Myocyte (in vitro differentiated cells): ENCODE results near the gene TMEM101. TPM values are rescaled to one million over a fixed set of nuclear protein-coding genes. Genes with fewer than 3 reads are reported as not detected.
"Not testable (repeated sequence)": the region's sequence is repeated elsewhere in the genome, so short reads cannot be mapped to it uniquely, and the experiment has no call there.

Experiments
- DNase-seq: peaks from one replicate; pipeline ENCODE4 v3.0.0-alpha.2; 2012; ENCODE audit warnings: low read depth
- total RNA-seq: library from RNA; depleted of rRNA; stranded (reverse); fragments of >200 nt; gene quantifications from 2 replicates; pipeline ENCODE4 v1.2.3, GENCODE V29; 2014

TMEM101 gene
- total RNA-seq, 1 donor from 2014 or later: 40.6 TPM

DNA sequence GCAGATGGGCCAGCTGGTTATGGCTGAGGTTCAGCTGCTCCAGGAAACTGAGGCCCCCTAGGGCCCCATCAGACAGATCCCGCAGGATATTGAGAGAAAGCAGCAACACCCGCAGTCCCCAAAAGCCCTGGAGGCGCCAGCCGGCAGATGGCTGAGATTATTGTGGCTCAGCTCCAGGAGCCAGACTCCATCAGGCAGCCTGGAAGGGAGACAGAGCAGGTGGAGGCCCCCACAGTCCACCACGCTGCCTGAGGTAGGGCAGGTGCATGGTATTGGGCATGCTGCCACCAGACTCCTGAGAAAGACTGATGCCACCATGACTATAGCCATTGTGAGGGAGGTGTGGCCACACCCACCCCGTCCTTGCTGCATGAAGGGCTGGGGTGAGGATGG, 9.5 kb upstream of the TMEM101 start:
- DNase-seq: peak; percentile 78

DNA sequence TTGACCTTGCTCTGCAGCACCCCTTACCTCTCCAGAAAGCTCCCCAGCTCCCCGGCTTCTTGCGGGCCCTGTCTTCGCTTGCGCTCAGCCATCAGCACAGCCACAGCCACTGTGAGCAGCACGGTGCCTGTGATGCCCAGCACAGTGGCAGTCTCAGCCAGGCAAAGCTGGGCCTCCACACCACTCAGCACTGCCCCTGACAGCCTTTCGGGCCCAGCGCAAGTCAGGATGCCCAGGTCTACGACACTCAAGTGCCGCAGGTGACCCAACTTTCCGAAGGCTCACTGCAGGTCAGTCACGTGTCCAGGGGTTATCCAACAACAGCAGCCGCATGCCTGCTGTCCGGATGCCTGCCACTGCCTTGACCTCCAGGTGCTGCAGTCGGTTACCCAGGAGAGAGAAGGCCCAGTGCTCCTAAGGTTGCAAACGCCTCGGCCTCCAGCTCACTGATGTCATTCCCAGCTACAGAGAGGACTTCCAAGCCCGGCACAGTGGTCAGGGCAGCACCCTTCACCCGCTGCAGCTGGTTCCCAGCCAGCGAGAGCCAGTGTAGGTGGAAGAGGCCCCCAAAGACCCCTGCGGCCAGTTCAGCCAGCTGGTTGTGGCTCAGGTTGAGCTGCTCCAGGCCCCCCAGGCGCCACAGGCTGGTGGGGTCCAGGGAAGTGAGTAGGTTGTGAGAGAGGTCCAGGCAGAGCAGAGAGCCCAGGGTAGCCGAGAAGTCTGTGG, 8.9 kb upstream of the TMEM101 start:
- DNase-seq: no peak

DNA sequence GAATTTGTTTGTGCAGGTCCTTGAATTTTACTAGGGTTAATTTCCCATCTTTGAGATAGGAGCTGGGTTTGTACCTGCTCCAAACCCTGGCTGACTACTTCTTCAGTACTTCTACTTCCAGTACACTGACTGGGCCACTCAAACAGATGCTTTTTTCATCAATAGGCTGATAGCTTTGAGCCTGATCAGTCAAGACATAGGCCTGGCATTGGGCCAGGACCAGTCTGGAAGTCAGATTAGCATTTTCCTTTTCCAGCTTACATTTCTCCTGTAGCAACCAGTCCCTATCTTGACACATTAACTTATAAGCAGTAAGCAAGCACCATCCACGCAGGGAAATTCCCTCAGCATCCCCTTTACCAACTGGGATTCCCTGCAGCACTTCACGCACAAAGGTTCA, 7.5 kb upstream of the TMEM101 start:
- DNase-seq: no peak

DNA sequence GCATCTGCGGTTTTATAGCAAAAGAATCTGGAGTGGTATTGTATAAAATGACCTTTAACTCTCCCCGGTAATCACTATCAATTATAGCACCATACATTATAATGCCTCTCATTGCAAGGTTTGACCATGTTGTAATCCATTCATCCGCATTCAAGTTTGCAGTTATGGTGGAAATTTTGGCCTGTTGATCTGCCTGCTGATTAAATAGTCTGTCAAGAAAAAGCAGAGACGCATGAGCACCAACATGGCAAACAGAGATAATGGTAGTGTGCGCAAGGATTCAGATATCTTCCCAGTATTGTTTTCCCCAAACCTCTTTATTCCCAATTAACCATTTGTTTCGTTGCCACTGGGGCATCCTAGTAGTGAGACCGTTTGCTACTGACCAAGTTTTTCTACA, 6.5 kb upstream of the TMEM101 start:
- not testable (repeated sequence) for DNase-seq

DNA sequence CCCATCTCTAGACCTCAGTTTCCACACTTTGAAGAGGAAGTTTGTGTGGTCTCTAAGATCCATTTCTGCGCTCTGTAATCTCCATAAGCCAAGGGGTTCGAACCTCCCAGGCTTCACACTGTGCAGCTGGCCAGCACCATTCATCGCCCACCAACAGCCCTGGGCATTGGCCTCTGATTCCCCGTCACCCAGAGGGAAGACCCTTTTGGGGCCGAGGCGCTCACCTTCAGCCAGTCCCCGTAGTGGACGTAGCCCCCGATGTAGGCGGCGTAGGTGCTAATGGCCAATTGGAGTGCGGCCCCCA, 678 bp downstream of the TMEM101 start:
- no peak for DNase-seq

DNA sequence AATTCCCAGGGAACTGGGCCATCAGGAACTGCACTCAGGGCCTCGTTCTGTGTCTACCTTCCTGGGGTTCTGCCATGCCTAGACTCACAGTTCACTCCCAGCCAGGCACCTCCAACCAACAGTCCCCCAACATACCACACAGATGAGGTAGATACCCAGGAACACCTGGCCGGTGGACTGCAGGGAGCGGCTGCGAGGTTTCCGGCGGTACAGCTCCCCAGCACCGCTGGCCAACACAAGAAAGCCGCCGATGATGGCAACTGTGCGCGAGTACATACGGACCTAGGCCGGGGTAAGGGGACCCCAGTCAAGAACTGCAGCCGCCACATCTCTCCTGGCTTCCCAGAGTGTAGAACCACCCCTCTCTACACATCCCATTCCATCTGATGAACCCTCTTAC, 1.9 kb downstream of the TMEM101 start:
- no peak for DNase-seq

DNA sequence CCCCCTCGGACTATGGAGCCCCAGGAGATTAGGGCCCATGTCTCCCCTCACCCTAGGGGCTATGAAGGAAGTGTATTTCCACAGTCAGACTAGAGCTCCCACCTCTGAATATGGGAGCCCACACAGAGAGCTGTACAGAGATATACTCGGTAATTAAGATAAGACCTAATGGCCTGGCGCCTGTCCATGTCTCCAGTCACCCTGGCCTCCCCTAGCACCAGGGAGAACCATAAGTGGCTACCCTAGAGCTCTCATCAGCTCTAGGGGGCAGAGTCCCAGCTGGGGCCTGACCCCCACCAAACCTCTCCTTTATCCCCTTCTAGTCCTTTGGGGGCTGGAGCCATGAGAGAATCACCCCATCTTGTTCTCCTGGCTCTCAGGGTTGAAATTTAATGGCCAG, 2.4 kb downstream of the TMEM101 start:
- DNase-seq: no peak

DNA sequence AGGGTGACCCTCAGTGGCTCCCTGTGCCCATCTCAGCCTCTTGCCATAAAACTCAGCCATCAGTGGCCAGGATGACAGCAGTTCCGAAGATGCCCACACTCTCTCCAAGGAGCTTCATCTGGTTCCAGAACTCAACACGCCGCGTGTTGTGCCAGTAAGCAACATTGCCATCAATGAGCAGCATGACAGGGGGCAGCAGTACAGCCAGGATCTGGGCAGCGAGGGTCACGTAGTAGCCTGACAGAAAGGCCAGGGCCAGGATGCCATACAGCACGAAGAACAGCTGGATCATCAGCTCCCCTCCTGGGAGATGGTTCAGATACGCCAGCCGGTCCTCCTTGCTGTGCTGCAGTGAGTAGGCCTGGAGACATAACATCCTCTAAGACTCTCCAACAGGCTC, 2.9 kb downstream of the TMEM101 start:
- no peak for DNase-seq

DNA sequence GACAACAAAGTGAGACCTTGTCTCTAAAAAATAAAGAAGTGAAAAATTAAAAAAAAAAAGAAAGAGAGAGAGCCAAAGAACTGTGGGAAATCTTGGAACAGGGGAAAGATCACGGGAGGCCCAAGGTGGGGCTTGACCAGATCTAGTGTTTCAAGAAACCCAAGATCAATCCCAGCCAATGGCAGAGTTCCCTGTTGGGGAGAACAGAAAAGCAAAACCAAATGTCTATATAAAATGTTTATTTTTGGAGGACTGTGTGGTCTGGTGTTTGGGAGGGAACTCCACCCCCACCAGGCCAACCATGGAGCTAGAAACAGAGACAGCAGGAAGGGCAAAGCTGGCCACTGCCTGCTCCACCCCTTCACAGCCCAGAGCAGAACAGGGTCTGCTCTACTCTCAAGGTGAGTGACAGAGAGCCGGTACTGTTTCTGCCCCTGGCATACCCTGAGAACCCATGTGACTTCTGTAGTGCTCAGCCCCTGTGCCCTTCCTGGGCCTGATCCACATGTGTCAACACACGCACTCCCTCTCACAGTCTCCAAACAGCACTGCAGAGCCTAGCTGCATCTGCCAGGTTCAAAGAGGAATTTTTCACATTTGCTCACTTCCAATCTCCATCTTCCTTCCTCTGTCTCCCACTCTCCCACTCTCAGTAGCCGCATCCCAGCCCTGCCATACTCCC, 3.7 kb downstream of the TMEM101 start:
- no peak for DNase-seq

DNA sequence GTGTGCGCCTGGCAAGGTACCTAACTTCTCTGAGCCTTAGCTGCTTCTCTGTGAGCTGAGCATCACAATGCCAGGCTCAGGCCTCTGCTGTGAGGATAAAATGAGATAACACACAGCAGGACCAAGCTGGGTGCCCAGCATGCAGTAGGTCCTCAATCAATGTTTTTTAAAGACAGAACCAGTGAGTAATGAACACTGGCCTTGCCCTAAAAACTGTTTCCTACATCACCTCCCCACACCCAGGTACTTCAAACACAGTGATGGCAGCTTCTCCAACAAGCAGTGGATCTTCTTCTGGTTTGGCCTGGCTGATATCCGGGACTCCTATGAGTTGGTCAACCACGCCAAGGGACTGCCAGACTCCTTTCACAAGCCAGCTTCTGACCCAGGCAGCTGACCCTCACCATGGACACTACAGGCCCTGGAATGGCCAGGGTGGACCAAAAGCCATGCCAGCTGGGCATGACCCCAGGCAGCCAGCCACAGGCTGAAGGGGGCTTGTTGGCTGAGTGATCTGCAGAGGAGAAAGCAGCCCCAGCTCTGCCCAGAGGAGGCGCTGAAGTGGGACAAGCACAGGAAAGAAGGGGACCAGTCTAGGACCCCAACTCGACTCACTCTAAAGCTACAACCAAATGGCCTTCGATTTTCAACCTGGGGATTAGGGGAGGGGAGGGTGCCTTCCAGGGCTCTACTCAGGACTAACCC, 6.4 kb downstream of the TMEM101 start:
- no peak for DNase-seq

DNA sequence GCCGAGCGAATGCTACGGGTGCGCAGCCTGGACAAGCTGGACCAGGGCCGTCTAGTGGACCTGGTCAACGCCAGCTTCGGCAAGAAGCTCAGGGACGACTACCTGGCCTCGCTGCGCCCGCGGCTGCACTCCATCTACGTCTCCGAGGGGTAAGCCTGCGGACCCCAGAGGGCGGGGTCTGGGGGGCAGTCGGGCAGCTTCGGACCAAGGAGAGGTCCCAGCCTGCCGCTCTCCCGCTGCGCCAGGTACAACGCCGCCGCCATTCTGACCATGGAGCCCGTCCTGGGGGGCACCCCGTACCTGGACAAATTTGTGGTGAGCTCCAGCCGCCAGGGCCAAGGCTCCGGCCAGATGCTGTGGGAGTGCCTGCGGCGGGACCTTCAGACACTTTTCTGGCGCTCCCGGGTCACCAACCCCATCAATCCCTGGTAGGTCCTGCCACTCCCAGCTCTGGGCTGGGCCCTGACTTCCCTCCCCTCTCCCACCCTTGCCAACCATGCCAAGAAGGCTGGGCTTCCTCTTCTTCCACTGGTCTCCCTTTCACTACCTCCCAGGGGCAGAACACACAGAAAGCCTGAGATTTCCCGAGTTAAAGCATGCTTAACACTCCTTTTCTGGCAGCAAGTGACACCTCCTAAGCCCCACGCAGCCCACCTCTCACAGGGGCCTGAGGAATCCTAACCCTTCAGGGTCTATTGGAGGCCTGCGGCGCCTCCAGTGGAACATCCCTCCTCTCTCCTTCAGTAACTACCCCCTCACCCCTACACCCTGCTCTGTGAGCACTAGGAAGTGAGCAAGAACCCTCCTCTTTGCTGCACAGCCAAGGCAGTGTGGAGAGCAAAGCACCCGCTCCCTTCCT, 7.2 kb downstream of the TMEM101 start:
- DNase-seq: no peak

DNA sequence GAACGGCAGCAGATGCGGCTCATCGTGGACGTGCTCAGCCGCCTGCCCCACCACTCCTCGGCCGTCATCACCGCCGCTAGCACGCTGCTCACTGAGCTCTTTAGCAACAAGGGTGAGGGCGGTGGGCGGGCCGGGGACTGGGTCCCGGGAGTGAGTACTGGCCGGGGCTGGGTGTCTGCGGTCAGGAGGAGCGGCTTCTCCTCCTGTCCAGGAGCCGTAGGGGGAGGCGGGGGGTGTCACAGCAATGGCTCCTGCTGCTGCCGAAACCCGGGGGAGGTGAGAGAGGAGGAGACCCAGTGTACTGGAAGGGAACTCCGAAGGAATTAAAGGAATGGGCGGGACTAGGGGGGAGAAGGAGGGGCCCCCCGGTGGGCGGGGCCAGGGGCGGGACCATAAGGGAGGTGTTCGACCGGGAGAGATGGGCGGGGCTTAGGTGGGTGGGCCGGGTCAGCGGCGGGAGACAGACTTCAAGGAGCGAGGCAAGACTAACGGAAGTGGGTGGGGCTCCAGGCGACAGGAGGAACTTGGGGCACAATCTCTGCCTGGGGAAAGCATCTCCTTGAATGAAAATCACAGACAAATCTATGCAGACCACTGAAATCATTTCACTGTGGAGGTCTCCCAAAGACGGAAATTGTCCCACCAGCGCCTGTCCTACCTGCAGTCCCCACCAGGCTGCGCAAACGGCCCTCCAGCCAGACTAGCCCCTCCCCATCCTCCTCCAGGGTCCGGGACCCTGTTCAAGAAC, 8.0 kb downstream of the TMEM101 start:
- DNase-seq: peak; percentile 95

DNA sequence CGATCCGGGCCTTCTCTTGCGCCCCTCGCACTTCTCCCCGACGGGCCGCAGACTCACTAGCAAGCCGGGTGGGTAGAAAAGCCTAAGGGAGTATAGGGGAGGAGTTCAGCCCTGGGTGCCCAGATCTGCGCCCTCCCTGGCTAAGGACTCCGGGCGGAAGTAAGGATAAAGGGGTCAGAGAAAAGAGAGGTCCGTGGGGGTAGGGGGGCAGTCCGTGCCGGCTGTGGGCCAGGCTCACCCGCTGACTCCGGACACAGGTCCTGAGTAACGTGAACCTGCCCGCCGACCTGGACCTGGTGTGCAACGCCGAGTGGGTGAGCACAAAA, 8.5 kb downstream of the TMEM101 start:
- DNase-seq: no peak

DNA sequence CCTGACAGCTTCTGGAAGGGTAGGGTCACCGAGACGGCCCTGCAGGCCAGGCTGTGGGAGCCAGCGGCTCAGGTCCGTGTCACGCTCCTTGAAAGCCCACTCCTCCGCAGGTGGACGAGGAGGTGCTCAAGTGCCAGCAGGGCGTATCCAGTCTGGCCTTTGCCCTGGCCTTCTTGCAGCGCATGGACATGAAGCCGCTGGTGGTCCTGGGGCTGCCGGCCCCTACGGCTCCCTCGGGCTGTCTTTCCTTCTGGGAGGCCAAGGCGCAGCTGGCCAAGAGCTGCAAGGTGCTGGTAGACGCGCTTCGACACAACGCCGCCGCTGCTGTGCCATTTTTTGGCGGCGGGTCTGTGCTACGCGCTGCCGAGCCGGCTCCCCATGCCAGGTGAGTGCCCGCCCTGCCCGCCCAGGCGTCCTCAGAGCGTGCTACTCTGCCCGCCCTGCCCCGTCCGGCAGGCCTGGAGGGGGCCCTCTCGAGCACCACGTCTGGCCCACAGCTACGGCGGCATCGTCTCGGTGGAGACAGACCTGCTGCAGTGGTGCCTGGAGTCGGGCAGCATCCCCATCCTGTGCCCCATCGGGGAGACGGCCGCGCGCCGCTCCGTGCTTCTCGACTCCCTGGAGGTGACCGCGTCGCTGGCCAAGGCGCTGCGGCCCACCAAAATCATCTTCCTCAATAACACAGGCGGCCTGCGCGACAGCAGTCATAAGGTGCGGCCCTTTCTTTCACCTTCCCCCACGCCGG, 9.1 kb downstream of the TMEM101 start:
- DNase-seq: no peak

DNA sequence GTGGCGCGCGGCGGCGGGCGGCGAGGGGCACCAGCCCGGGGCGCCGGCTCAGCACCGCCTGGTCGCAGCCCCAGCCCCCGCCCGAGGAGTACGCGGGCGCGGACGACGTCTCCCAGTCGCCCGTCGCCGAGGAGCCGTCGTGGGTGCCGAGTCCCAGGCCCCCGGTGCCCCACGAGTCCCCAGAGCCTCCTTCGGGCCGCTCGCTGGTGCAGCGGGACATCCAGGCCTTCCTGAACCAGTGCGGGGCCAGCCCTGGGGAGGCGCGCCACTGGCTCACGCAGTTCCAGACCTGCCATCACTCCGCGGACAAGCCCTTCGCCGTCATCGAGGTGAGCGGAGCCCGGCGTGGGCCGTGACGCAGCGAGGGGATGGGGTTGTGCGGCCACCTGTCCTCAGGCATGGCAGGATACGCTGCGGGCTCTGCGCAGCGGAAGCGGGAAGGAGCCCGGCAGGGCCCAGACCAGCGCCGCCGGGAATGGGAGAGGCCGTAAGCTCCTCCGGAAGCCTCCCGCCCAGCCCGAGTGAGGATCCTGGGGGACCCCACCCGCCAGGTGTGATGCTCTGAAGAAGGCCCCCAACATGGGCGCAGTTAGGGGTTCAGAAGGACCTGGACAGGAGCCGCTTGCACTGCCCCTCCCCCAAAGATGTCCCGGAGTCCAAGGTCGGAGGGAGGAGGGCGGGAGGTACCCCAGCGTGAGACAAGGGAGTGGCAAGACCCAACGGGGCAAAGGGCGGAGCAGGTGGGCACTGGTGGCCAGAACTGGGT, 9.8 kb downstream of the TMEM101 start:
- DNase-seq: no peak

DNA sequence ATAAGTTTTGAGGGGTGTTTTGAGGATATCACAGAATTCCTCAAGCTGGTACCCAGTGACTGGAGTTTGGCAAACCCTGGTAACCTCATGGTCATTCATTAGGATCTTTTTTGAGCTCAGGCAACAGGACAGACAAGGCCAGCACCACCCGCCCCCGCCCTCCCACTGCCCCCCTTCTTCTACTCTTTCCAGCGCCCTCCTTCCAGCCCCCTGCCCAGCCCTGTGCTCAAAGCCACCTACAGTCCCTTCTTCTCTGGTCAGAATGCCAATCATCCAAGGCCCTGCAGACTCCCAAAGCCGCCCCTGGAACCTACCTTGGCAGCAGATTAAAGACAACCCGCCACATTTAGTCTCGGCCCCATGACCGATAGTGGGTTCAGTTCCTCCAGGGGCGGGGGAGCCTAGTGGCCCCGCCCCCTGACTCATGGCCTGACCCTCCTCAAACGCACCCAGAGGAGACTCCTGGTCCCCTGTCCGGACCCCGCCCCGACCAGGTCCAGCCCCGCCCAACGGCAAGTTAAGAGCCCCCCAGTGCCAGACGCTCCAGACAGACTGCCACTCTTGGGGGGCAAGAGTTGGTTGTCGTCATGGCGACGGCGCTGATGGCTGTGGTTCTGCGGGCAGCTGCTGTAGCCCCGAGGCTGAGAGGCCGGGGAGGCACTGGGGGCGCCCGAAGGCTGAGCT, 10.5 kb downstream of the TMEM101 start, which contains the start of gene NAGS:
Gene NAGS (plus strand): TSS at position 546 of the 684 bp plus-strand sequence. CDS start 42 bp downstream, at position 588.
- no peak for DNase-seq

DNA sequence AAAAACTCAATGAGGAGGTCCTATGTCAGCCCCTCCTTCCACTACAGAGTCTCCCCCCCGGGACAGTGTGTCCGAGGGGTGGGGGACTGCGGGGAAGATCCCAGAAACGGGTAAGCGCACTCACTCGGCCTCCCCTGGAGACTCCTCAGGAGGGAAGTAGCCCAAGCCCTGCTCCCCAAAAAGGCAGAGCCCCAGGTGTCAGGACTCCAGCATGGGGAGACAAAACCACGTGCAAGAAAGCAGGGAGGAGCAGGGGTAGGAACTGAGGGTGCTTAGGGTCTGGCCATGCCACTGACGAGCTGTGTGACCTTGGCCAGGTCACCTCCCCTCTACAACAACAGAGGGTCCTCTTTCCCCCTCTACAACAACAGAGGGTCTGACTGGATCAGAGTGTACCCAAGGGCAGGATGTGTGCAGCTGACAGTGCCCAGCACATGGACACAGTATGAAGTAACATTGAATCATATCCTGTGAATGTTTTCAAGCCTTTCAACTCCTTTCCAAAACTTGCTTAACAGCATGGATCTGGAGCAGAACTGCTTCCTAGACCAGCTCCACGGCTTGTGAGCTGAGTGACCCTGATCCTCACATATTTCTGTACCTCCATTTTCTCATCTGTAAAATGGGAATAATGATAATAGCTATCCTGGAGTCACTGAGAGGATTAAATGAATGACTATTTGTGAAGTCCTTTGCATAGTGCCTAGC, 12.5 kb downstream of the TMEM101 start:
- DNase-seq: no peak

DNA sequence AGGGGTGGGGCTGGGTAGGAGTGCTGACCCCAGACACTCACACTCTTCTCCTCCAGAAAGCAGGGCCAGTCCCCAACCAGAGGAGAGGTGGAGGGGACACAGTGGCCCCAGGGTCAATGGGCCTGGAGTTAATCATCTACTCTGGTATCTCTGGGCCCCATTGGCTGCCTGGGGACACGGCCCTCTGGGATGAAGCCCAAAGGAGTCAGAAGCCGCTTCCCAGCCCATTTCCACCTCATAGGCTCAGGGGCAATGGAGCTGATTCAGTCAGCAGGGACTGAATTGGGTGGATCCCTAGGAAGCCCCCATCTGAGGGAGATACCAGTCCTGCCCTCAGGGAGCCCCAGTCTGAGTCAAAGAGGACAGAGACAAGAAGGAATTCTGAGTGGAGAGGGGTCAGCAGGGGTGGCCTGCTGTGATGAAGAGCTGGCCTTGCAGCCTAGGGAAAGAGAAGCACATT, 13.3 kb downstream of the TMEM101 start:
- no peak for DNase-seq
